Retinal pigment epithelial cell (primary cell): ENCODE results near the gene ZNF784.
A peak's percentile ranks its signal among the peaks of the same experiment; 100 is the strongest.

ENCODE experiments used
- DNase-seq: peaks from one replicate; pipeline ENCODE4 v3.0.0-alpha.2; 2010; ENCODE audit warnings: low read depth
- H3K4me3 ChIP-seq: 2 replicates; pipeline ENCODE4 v1.5.1; 2011; ENCODE audit warnings: mild to moderate bottlenecking, low read length, control low read depth, moderate library complexity
- TF ChIP-seq, protein P1 (sequence below): conservative IDR thresholded peaks from 2 replicates; pipeline ENCODE4 v1.5.1; 2011; ENCODE audit warnings: low read depth, low read length, control low read depth, inconsistent platforms

ZNF784 gene

DNA sequence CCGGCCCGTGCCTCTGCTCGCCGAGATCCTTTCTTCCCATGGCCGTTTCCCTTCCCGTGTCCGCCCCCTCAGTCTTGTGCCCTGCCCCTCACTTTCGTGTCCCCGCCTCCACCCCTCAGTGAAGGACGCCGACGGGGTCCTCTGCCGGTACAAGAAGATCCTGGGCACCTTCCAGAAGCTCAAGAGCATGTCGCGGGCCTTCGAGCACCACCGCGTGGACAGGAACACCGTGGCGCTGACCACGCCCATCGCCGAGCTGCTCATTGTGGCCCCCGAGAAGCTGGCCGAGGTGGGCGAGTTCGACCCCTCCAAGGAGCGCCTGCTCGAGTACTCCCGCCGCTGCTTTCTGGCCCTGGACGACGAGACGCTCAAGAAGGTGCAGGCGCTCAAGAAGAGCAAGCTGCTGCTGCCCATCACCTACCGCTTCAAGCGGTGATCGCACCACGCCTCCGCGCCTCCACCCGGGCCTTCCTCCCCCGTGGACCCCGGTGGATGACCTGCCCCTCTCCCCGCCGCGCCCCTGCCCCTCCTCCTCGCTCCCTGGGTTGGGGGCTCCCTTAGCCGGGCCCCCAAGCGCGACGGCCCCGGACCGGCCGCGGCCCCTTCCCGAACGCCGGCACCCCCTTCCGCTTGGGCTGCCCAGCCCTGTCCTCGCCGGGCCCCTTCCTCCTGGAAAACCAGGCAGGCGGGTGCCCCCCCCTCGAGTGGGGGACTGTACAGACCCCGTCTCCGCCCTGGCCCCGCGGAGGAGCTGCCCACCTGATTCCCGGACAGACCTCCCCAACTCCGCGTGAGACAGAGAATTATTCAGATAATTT is 28.2 kb upstream of the ZNF784 start:
- H3K4me3 ChIP-seq = no peak overlapping the region
- no peak for DNase-seq
- TF ChIP-seq, protein P1, sequence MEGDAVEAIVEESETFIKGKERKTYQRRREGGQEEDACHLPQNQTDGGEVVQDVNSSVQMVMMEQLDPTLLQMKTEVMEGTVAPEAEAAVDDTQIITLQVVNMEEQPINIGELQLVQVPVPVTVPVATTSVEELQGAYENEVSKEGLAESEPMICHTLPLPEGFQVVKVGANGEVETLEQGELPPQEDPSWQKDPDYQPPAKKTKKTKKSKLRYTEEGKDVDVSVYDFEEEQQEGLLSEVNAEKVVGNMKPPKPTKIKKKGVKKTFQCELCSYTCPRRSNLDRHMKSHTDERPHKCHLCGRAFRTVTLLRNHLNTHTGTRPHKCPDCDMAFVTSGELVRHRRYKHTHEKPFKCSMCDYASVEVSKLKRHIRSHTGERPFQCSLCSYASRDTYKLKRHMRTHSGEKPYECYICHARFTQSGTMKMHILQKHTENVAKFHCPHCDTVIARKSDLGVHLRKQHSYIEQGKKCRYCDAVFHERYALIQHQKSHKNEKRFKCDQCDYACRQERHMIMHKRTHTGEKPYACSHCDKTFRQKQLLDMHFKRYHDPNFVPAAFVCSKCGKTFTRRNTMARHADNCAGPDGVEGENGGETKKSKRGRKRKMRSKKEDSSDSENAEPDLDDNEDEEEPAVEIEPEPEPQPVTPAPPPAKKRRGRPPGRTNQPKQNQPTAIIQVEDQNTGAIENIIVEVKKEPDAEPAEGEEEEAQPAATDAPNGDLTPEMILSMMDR = no peak

DNA sequence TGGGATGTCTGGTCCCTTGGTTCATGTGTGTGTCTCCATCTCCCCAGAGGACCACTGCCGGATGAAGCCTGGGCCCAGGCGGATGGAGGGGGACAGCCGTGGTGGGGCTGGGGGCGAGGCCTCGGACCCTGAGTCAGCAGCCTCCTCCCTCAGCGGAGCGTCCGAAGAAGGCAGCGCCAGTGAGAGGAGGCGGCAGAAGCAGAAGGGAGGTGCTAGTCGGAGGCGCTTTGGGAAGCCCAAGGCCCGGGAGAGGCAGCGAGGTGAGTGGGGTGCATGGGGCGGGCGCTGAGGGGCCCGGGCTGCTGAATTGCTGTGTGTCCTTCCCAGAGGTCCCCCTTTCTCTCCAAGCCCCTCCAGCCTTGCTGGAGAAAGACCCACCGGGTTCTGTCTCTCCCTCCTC is 26.9 kb upstream of the ZNF784 start:
- TF ChIP-seq, protein P1 = no peak
- no peak overlapping the region for H3K4me3 ChIP-seq
- DNase-seq = no peak

DNA sequence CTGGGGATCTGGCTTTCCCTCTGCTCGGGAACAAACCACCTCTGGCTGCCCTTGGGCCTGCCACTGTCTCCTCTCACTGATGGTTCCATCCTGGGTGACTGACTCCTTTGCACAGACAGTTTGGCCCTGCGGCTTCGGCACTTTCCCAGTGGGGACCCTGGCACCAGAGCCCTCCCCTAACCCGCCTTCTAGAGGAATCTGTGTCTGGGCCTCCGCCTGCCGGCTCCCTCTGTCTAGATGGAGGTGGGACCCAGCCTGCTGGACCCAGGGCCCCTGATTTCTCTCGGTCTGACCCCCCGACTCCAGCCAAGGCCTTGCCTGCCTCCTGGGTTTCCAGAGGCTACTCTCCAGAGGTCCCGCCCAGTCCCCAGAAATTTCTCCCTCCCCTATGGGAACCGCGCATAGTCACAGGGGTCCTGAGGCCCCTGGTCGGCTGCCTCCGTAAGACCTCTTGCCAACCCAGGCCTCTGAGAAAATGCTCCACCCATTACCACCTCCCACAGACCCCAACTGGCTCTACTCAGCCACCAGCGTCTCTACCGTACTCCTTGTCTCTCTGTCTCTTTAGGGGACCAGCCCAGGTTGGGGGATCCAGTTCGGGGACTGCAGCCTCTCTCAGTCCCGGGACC is 26.4 kb upstream of the ZNF784 start:
- TF ChIP-seq, protein P1 = no peak
- no peak overlapping the region for H3K4me3 ChIP-seq
- DNase-seq = no peak

DNA sequence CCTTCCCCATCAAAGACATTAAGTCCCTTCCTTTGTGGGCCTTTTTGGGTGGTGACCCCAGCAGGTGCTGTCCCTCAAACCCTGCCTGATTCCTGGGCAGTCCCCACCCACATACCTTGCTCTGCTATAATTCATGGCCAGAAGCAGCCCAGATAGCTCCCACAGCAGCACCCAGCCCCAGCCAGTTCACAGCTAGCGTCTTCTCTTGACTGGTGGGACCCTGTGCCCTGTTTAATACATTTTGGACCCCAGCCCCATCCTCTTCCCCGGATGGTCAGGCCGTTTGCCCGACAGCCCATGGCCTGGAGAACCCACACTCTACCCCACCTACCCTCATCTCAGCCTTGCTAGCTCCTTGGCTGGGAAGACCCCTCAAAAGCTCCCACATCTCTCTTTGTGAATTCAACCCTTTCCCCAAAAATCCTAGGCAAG is 25.8 kb upstream of the ZNF784 start:
- no peak overlapping the region for H3K4me3 ChIP-seq
- TF ChIP-seq, protein P1 = no peak
- DNase-seq = no peak

DNA sequence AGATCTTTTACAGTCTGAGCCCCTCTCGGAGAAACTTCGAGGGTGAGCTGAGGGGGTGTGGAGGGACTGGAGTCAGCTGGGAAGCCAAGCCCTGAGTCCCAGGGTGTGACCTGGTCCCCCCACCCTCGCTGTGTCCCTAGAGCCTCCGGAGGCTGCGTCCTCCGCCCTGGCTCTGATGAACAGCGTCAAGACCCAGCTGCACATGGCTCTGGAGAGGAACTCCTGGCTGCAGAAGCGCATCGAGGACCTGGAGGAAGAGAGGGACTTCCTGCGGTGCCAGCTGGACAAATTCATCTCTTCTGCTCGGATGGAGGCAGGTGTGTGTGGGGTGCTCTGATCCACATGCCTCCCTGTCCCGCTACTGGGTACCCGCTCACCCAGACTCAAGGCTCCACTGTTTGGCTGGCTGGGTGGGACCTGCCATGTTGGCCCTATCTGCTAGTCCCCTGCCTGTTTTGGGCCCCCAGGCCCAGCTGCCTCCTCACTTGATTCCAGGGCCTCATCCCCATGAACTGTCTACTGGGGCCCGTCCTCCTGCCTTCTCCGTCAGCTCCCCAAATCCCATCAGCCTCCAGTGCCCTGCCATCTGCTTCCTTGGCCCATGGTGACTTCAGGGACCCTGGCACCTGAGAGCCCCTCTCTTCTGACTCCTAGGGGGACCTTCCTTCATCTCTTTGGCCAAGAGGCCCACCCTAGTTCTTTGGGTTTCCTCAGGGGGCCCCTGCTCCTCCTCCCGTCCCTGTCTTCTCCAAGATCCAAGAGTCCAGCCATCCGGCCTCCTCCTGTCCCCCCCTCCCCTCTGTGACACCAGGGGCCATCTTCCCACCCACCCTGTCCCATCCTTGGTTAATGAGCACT is 25.1 kb upstream of the ZNF784 start:
- TF ChIP-seq, protein P1 = no peak
- H3K4me3 ChIP-seq = peak overlapping the region; percentile 71
- DNase-seq = no peak

DNA sequence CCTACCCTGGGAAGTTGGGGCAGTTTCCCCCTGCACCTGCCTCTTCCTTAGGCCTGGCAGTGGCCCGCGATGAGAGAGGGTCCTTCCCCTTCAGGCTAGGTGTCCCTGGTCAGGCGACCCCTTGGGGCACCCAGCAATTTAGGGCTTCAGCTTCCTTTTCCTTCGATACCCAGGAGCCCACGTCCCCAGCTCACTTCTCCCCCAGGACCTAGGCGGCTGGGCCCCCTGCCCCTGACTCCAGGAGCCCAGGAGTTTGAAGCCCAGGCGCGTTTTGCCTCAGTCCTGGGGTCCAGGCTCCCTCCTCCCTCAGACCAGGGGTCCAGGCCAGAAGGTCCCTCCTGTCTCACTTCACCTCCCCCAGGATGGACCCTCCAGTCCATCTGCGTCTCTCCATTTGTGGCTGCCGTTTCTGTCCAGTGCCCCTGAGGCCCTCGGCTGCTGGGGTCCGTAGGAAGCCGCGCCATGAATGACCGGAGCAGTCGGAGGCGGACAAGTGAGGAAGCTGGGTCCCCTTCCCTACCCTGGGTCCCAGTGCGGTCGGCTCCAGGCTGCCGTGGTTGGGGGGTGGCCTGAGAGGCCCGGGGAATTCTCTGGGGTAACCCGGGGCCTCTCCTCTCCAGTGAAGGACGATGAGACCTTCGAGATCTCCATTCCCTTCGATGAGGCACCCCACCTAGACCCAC is 24.4 kb upstream of the ZNF784 start:
- peak overlapping the region; percentile 71 for H3K4me3 ChIP-seq
- no peak for DNase-seq
- TF ChIP-seq, protein P1 = no peak
